H1 (cell line): ENCODE measurements around the gene NTN4. TPM values are rescaled to one million over a fixed set of nuclear protein-coding genes. Genes with fewer than 3 reads are reported as not detected.

Source experiments
- ATF3 ChIP-seq: IDR thresholded peaks from 2 replicates; pipeline ENCODE4 v1.6.1; 2011; ENCODE audit warnings: low read depth, mild to moderate bottlenecking, low read length; ENCODE audit not compliant: insufficient read depth
- CBX8 ChIP-seq: fragments of 300-800, 300-1000 bp; sonication (generic); IDR thresholded peaks from 2 replicates; pipeline ENCODE4 v1.7.1; 2016; ENCODE audit warnings: low read depth, low read length, borderline replicate concordance
- POLR2AphosphoS5 ChIP-seq: IDR thresholded peaks from 2 replicates; pipeline ENCODE4 v1.6.1; 2011; ENCODE audit warnings: low read depth, low read length
- polyA plus RNA-seq, 7 experiments: library from polyadenylated mRNA; depleted of rRNA in 3 of 7; stranded (reverse) in 5 of 7; unstranded in 2 of 7; fragments of >200 nt in 5 of 7; fragments of 200-250 nt in 2 of 7; gene quantifications; 1 replicate in 5 of 7; 2 replicates in 1 of 7; 4 replicates in 1 of 7; pipeline versions ENCODE4 v1.2.1 to v1.2.3, GENCODE V29; 2011 to 2013; ENCODE audit warnings: missing spikeins in 2 of 7, mixed read lengths in 2 of 7
- total RNA-seq: library from RNA; stranded (reverse); fragmentation: NEBNext Ultra II Directional; extraction: Animal tissue kit (Norgen Biotek cat#: 25700); gene quantifications from 2 replicates; pipeline ENCODE4 v1.2.1, GENCODE V29; 2021

NTN4 gene
- total and polyA plus RNA-seq, 2 of the 8 experiments (the other 6 are each of a cell fraction or from before 2014, with no cell fraction given) = 0.74 to 1.3 TPM

GRCh38 chr12:95653771-95654546 is 136.6 kb downstream of the NTN4 start (continued):
- no peak for TF ChIP-seq CBX8
- no peak for TF ChIP-seq POLR2AphosphoS5
- TF ChIP-seq ATF3 = no peak
